Fibroblast of lung (primary cell): Measurements from ENCODE around the gene TRAPPC12. TPM values are rescaled to one million over a fixed set of nuclear protein-coding genes. Genes with fewer than 3 reads are reported as not detected.

Experiments used
- DNase-seq, 2 donors: peaks; one replicate each; pipeline versions ENCODE4 v3.0.0 to v3.0.0-alpha.2; 2010; ENCODE audit warnings: low read depth in 2 of 2
- H2AFZ ChIP-seq: 2 replicates; pipeline ENCODE4 v1.5.1; 2012; ENCODE audit warnings: low read length, control low read depth, inconsistent platforms
- H3K27ac ChIP-seq: 2 replicates; pipeline ENCODE4 v1.5.1; 2011; ENCODE audit warnings: low read length, control low read depth; ENCODE audit not compliant: insufficient read depth
- H3K27me3 ChIP-seq: 2 replicates; pipeline ENCODE4 v1.5.1; 2011; ENCODE audit warnings: mild to moderate bottlenecking, low read length; ENCODE audit not compliant: control insufficient read depth, insufficient read depth
- H3K36me3 ChIP-seq: 2 replicates; pipeline ENCODE4 v1.5.1; 2011; ENCODE audit warnings: low read length; ENCODE audit not compliant: control insufficient read depth, insufficient read depth
- H3K4me1 ChIP-seq: 2 replicates; pipeline ENCODE4 v1.5.1; 2011; ENCODE audit warnings: low read length; ENCODE audit not compliant: control insufficient read depth, insufficient read depth; ENCODE audit errors: extremely low read depth
- H3K4me2 ChIP-seq: 2 replicates; pipeline ENCODE4 v1.5.1; 2011; ENCODE audit warnings: low read length, control low read depth; ENCODE audit not compliant: insufficient read depth; ENCODE audit errors: extremely low read depth
- H3K4me3 ChIP-seq, 4 experiments: fragments of 200-600 bp in 1 of 4; sonication (generic) in 1 of 4; replicated peaks in 1 of 4; 2 replicates each; pipeline ENCODE4 v1.5.1; 2011 to 2016; ENCODE audit warnings: low read length in 4 of 4, low read depth in 3 of 4, mild to moderate bottlenecking in 3 of 4, control low read depth in 2 of 4, inconsistent platforms in 1 of 4, mixed read lengths in 1 of 4; ENCODE audit not compliant: insufficient read depth in 1 of 4; ENCODE audit errors: control extremely low read depth in 1 of 4
- H3K79me2 ChIP-seq: 2 replicates; pipeline ENCODE4 v1.5.1; 2012; ENCODE audit warnings: mild to moderate bottlenecking, low read length, inconsistent platforms; ENCODE audit not compliant: control insufficient read depth, insufficient read depth
- H3K9ac ChIP-seq: 2 replicates; pipeline ENCODE4 v1.5.1; 2011; ENCODE audit warnings: mild to moderate bottlenecking, low read length, control low read depth; ENCODE audit not compliant: insufficient read depth
- H3K9me3 ChIP-seq: 2 replicates; pipeline ENCODE4 v1.5.1; 2012; ENCODE audit warnings: low read depth, low read length; ENCODE audit not compliant: control insufficient read depth, insufficient read depth
- H4K20me1 ChIP-seq: 2 replicates; pipeline ENCODE4 v1.5.1; 2011; ENCODE audit warnings: low read length; ENCODE audit not compliant: control insufficient read depth, insufficient read depth; ENCODE audit errors: extremely low read depth
- CTCF ChIP-seq, 2 donors: IDR thresholded peaks in 1 of 2; conservative IDR thresholded peaks in 1 of 2; 1 replicate in 1 of 2; 2 replicates in 1 of 2; pipeline ENCODE4 v1.5.1; 2011 to 2012; ENCODE audit warnings: low read length in 2 of 2, control low read depth in 1 of 2, inconsistent platforms in 1 of 2, low read depth in 1 of 2, mild to moderate bottlenecking in 1 of 2
- EZH2 ChIP-seq: IDR thresholded peaks from 2 replicates; pipeline ENCODE4 v1.5.1; 2012; ENCODE audit warnings: low read length, control low read depth, mild to moderate bottlenecking; ENCODE audit errors: missing control alignments
- polyA plus RNA-seq, 2 donors: library from polyadenylated mRNA; depleted of rRNA in 1 of 2; stranded (reverse) in 1 of 2; unstranded in 1 of 2; fragments of >200 nt; gene quantifications; 2 replicates each; pipeline ENCODE4 v1.2.1, GENCODE V29; 2011 to 2012; ENCODE audit warnings: missing spikeins in 1 of 2
- total RNA-seq: library from RNA; depleted of rRNA; stranded (reverse); fragments of >200 nt; gene quantifications from 2 replicates; pipeline ENCODE4 v1.2.1, GENCODE V29; 2014

TRAPPC12 gene
- total and polyA plus RNA-seq, 2 donors (not counting 1 experiment from before 2014, with no cell fraction given) = 33.7 to 53.2 TPM

- no peak overlapping the region for H3K9ac ChIP-seq
- H3K4me2 ChIP-seq = no peak overlapping the region
- H2AFZ ChIP-seq = no peak overlapping the region
- no peaks in the 10 kb centered on the region for H4K20me1 ChIP-seq
- no peak overlapping the region for H3K27ac ChIP-seq
- no peak for DNase-seq
- TF ChIP-seq CTCF (conservative IDR thresholded peaks at IDR 0.05 in 1 of 2, IDR thresholded peaks at IDR 0.05 in 1 of 2; ENCODE audit: low read depth in 1 of 2, low read length in 2 of 2) (no peak), EZH2 (no peak)
- no peaks in the 10 kb centered on the region for H3K79me2 ChIP-seq
- no peaks in the 10 kb centered on the region for H3K36me3 ChIP-seq
- H3K4me1 ChIP-seq = no peaks in the 10 kb centered on the region
- no peak overlapping the region for H3K4me3 ChIP-seq
- no peaks in the 10 kb centered on the region for H3K27me3 ChIP-seq
- H3K9me3 ChIP-seq = no peaks in the 10 kb centered on the region
Observed at GRCh38 chr2:3343012-3343411, 36.5 kb upstream of the TRAPPC12 start.

GRCh38 chr2:3344897-3345296 lies 34.6 kb upstream of the TRAPPC12 start:
- no peaks in the 10 kb centered on the region for H3K4me1 ChIP-seq
- H3K27ac ChIP-seq = no peak overlapping the region
- H3K79me2 ChIP-seq = no peaks in the 10 kb centered on the region
- no peak for DNase-seq
- no peaks in the 10 kb centered on the region for H3K9me3 ChIP-seq
- no peaks in the 10 kb centered on the region for H3K36me3 ChIP-seq
- no peaks in the 10 kb centered on the region for H3K27me3 ChIP-seq
- H3K9ac ChIP-seq = no peak overlapping the region
- no peak overlapping the region for H2AFZ ChIP-seq
- H3K4me3 ChIP-seq = no peak overlapping the region
- no peak for TF ChIP-seq CTCF (conservative IDR thresholded peaks at IDR 0.05 in 1 of 2, IDR thresholded peaks at IDR 0.05 in 1 of 2; ENCODE audit: low read depth in 1 of 2, low read length in 2 of 2)
- TF ChIP-seq EZH2 = no peak
- H4K20me1 ChIP-seq = no peaks in the 10 kb centered on the region
- H3K4me2 ChIP-seq = no peak overlapping the region

- H4K20me1 ChIP-seq = no peaks in the 10 kb centered on the region
- H3K4me3 ChIP-seq = no peak overlapping the region
- no peak overlapping the region for H3K9ac ChIP-seq
- no peaks in the 10 kb centered on the region for H3K9me3 ChIP-seq
- H2AFZ ChIP-seq = no peak overlapping the region
- no peaks in the 10 kb centered on the region for H3K79me2 ChIP-seq
- H3K4me1 ChIP-seq = no peaks in the 10 kb centered on the region
- H3K4me2 ChIP-seq = no peak overlapping the region
- H3K27me3 ChIP-seq = no peaks in the 10 kb centered on the region
- H3K36me3 ChIP-seq = no peaks in the 10 kb centered on the region
- TF ChIP-seq EZH2 (no peak), CTCF (conservative IDR thresholded peaks at IDR 0.05 in 1 of 2, IDR thresholded peaks at IDR 0.05 in 1 of 2; ENCODE audit: low read depth in 1 of 2, low read length in 2 of 2) (no peak)
- no peak overlapping the region for H3K27ac ChIP-seq
- no peak for DNase-seq
Observed at GRCh38 chr2:3345621-3346020, 33.9 kb upstream of the TRAPPC12 start.
